Stimulated activated CD8-positive, alpha-beta memory T cell treated with anti-CD3 and anti-CD28 coated beads, Interleukin-4, amount 100 ng/mL, for 1 hour (primary cell): ENCODE measurements around the gene CNPY2.
A peak's percentile ranks its signal among the peaks of the same experiment; 100 is the strongest.
"Not testable (repeated sequence)": the region's sequence is repeated elsewhere in the genome, so short reads cannot be mapped to it uniquely, and the experiment has no call there.

Experiments
- DNase-seq, 2 donors: peaks; one replicate each; pipeline ENCODE4 v3.0.0-alpha.2; 2020; ENCODE audit warnings: low read depth in 2 of 2, low spot score in 1 of 2

CNPY2 gene

DNA sequence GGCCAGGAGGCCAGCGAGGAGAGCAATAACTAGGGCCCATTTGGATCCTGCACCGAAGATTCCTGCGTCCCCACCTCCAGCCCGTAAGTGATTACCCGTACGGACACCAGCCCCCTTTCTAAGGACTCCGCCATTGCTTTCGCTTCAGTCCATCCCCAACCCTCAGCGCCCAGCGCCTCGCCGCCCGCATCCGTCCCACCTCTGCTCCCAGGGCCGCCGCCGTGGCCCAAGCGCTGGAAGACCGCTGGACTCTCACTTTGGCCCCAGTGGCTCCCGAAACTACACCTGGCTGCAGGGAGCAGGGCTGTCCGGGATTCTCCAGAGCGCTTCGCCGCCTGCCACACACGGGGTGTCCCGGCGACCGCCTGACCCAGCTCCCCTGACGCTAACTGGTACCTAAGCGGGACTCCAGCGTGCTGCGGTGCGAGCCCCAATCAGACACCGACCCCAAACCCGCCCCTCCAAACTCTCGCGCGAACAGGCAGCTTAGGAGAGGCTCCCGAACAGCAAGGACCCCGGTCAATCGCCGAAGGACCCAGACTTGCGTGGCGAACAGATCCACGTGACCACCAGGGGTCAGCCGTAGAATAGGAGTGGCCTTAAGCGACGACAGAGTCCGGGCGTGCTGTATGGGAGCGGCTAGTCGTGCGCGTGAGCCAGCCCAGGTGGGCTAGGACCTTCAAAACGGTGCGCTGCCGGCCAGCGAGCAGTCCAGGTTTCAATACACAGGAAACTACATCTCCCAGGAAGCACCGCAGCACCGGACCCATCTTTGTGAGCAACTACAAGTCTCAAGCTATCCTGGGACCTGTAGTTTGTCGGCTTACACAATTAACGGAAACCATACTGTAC lies at the start of gene CNPY2:
Gene CNPY2 (minus strand): TSS at position 367 of the 852 bp plus-strand sequence. CDS start 771 bp downstream, outside the sequence.
- peak; percentile 81 to 86 for DNase-seq

DNA sequence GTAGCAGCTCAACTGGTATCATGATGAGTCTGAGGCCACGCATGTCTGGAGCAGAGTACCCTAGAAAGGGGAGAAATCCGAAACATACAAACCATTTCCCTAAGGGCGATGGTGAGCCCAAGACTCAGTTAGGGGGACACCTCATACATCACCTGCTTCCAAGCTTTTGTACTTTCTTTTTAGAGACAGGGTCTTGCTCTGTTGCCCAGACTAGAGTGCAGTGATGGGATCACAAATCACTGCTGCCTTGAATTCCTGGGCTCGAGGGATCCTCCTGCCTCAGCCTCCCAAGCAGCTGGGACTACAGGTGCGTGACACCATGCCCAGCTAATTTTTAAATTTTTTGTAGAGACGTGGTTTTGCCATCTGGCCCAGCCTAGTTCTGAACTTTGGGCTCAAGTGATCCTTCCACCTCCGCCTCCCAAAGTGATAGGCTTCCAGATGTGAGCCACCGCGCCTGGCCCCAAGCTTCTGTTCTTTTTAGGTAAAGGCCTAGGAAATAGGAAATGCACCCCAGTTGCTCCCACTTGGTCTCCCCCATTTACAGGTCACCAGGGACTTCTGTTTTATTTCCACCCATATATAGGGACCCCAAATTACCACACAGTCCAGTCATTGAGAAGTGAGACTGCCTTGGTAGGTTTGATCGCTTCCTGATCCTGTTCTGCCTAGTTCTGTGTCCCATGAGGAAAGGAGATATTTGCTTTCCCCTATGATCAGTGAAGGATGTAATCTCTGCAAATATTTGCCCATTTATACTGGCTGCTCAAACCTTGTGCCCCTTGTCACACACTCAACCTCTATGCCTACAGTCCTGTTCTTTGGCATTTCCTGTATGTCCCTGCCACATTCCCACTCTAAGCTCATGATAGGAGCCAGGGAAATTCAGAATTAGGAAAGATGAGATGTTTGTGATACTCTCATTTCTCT lies 46.6 kb upstream of the CNPY2 start, which contains the start of gene APOF:
Gene APOF (minus strand): TSS at position 728 of the 930 bp plus-strand sequence. CDS start 112 bp downstream, at position 616.
- DNase-seq = no peak

DNA sequence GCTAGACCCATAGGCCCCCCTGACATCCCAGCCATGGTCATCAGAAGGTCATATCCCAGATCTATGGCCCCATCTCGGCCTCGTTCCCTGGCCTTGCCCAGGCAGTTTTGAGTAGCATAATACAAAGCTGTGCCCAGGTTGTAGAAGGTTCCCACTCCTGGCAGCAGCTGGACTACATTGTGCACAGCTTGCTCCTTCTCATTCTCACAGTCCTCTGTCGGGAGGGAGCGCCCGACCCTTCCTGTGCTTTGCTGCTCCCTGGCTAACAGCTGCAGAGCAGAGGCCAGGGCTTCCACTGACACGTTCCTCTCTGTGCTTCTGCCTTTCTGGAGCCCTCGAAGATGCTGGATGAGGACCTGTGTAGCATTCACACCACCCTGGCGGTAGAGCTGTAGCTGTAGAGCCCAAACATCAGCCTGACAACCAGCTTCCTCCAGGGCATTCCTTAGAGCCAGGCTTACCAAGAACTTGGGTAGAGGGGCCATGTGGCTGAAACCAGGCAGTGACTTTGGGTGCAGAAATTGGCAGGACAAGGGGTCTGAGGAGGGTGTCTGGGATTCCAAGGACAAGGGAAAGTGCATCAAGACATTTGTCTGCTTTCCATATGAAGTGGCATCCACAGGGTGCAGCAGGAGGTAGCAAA lies 45.8 kb upstream of the CNPY2 start:
- no peak for DNase-seq

DNA sequence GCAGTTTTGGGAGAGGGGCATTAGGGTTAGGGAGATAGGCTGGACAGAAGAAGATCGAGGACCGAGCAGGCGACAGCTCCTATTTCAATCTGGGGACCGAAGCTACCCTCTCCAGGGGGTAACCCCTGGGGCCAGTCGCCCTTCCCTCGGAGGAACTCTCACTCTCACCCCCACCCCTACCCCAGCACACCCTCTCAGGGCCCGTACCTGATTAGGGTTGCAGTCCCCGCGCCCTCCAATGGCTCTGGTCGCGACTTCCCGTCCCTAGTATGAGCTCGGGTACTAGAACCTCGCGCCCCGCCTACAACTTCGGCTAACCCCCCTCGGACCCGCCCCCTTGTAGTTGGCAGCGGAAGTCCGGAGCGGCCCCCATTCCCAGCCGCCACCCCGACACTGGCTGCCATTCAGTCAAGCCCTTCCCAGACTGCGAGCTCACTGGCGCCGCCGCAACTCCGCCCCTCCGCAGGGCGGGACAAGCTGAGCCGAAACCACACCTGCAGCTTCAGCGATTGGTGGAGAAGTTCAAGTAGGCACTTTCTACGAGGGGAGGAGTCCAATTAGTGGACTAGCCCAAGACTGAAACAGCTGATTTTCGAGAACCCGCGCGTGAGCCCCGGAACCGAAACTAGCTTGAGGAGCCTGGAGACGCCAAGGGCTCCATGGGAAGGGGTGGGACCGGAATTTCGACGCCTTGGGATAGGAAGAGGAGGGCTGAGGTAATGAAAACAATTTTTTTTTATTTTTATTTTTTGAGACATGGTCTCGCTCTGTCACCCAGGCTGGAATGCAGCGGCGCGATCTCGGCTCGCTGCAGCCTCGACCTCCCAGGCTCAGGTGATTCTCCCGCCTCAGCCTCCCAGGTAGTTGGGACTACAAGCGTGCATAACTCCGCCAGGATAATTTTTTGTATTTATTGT lies 44.3 kb upstream of the CNPY2 start, which contains the start of gene STAT2:
Gene STAT2 (minus strand): TSS at position 257 of the 917 bp plus-strand sequence. CDS start 3,536 bp downstream, outside the sequence.
- DNase-seq = peak; percentile 96 to 98

DNA sequence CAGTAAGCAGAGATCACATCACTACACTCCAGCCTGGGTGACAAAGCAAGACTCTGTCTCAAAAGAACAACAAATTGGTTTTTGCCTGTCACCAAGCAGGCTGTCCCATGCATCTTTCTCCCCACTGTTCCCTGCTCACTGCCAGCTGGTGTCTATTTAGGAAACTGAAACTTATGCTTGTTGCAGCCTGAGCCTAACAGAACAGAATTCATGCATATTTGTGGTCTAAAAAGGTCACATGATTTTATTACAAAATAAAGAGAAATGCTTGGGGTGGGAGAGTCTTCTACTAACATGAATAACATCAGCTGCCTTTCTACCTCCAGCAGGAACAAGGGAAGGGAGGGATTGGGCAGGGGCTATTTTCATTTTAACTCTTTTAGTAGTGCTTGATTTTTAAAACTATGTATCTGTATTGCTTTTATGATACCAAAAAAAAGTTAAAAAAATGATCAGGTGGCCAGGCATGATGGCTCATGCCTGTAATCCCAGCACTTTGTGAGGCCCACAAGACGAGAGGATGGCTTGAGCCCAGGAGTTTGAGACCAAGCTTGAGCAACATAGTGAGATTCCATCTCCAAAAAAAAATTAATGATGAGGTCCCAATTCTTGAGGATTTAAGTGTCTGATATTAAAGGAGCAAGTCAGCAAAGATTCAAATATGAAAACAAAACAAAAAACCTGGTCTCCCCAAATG lies 43.2 kb upstream of the CNPY2 start:
- DNase-seq = no peak

DNA sequence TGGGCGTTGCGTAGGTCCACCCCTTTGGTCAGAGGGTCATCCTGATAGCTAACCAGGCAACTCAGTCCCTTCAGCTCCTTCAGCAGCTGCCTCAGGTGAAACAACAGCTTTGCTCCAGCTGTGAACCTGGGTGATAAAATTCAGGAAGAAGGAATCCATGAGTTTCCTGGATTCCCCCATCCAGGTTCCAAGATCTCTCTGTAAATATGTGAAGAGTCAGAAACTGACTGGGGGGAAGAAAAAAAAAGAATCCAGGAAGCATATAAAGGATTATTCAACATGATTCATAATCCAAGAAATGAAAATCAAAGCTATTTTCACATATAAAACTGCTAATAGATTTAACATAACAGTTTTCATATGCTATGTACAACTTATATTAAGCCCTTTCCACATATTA lies 35.5 kb upstream of the CNPY2 start:
- no peak for DNase-seq

DNA sequence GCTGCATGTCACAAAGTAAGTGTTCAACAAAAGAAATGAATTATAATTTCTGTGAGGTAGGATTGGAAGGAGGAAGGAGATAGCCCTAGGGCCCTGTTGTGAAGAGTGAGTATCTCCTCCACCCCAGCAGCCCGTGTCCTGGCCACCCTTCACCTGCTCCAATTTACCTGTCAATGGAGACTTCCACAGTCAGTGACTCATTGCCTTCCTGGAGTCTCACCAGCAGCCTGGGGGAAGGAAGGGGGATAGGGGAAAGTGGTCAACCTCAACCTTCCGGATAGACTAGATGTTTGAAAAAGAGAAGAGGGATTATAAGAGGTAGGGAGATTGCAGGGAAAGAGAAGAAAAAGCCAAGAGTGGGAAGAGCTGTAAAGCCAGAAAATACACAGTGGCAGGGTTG lies 34.9 kb upstream of the CNPY2 start:
- DNase-seq = no peak

DNA sequence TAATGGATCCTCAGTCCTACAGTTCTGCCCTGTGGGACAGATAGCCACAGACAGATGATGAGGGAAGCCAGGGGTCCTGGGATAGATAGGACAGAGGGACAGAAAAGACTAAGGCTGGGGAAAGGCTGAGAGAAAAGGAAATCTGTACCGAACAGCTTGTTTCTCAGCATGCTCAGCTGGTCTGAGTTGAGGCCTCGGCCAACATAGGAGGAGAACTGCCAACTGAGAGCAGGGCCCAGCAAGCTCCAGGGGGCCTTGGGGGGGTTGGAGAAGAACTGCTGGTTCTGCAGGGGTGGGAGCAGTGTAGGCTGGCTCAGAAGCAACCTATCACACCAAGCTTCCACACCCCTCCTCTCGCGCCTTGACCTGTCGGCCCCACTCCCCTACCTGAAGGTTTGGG lies 33.0 kb upstream of the CNPY2 start:
- no peak for DNase-seq

DNA sequence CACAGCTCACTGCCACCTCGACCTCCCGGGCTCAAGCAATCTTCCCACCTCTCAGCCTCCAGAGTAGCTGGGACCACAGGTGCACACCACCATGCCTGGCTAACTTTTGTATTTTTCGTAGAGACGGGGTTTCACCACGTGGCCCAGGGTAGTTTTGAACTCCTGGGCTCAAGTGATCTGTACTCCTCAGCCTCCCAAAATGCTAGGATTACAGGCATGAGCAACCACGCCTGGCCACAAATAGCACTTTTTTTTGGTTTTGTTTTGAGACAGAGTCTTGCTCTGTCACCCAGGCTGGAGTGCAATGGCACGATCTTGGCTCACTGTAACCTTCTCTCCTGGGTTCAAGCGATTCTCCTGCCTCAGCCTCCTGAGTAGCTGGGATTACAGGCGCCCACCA lies 31.5 kb upstream of the CNPY2 start:
- not testable (repeated sequence) for DNase-seq

DNA sequence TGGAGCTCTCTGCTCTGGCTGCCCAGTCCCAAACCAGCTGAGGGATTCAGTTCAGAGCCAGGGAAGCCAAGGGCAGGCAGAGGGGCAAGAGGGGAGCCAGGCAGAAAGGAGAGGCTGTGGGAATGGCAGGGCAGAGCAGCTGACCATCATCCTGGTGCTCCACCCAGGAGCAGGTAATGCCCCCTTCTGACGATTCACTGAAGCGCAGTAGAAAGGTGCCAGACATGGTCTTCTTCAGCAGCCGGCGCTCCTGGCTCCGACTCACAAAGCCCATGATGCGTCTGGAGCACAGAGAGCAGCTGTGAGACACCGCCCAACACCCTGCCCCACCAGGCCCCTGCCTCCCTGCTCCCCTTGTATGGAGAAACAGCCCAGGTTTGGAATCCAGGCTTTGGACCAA lies 30.9 kb upstream of the CNPY2 start:
- DNase-seq = no peak

DNA sequence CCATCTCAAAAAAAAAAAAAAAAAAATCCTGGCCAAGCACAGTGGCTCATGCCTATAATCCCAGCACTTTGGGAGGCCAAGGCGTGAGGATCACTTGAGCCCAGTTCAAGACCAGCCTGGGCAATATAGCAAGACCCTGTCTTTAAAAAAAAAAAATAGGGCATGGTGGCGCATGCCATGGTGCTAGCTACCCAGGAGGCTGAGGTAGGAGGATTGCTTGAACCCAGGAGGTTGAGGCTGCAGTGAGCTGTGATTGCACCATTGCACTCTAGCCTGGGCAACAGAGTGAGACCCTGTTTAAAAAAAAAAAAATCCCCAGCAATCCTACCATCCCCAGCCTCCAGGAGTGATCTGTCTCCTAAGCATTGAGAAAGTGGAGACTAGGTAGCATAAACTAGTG lies 26.5 kb upstream of the CNPY2 start:
- DNase-seq = not testable (repeated sequence)

DNA sequence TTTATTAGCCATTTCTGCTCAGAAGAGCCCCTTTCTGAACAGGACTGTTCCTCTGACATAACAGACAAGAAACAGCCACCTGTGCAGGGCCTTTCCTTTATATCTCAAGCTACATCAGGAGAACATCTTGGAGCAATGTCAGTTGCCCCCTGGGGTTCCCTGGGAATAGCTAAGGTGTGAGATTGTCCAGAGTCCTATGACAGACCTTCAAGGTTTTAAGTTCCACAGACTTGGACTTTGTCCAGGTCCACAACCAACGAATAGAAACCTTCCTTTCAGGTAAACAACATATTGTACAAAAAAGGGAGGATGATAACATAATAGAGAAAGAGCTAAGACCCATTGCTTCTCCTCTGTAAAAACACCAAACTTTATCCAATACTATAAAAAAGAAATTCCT lies 25.8 kb upstream of the CNPY2 start:
- no peak for DNase-seq

DNA sequence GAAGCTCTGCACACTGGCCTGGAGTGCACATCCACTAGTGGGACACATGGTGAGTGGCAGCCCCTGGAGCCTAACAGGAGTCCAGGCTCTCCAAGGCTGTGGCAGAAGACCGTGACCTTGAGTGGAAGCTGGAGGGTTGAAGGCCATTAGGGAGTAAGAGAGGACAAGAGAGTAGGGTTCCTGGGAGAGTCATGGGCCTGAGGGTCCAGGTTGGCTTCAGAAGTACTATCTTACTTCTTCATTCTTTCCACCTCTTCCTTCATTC lies 23.3 kb upstream of the CNPY2 start:
- no peak for DNase-seq

DNA sequence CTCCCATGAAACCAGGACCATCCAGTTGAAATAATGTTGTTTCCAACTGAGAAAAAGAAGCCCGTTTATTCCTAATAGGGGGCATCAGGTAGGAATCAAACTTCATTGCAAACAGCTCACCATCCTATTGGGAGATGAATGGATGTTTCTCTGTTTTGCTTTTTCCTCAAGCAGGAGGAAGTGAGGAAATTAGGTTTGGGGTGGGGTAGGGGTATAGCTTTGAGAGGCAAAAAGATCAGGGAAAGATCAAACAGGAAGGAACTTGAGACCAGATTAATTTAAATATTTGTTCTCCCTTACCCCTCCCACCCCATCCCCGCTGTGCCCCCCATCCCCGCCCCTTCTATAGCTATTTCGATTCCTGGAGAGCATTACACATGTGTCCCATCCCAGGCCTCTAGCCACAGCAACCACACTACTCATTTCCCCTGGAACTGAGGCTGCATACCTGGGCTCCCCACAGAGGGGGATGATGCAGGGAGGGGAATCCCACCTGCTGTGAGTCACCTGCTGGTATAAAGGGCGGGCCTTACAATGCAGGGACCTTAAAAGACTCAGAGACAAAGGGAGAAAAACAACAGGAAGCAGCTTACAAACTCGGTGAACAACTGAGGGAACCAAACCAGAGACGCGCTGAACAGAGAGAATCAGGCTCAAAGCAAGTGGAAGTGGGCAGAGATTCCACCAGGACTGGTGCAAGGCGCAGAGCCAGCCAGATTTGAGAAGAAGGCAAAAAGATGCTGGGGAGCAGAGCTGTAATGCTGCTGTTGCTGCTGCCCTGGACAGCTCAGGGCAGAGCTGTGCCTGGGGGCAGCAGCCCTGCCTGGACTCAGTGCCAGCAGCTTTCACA lies 22.7 kb upstream of the CNPY2 start, which contains the start of gene IL23A:
Gene IL23A (plus strand): TSS at position 577 of the 850 bp plus-strand sequence. CDS start 161 bp downstream, at position 738.
- DNase-seq = peak in 1 of 2 donors; percentile 73

DNA sequence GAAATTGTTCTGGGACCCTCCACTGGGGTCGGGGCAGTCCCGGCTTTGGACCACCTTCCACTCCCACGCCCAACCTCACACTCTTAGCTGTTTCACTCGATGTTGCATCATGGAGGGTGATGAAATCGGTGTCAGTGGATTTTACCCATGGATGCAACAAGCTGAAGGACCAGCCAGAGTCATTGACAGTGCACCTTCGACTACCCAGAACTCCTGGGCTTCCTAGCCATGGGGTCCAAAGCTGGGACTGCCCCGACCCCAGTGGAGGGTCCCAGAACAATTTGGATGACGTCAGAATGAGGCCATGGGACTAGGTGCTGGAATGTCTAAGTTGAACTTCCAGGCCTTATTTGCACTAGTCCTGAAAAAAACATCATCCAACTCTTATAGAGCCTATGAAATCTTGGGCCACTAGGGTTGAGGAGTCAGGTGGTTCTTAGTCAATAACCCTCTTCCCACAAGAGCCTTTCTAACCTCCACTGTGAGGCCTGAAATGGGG lies 22.0 kb upstream of the CNPY2 start:
- DNase-seq = no peak

DNA sequence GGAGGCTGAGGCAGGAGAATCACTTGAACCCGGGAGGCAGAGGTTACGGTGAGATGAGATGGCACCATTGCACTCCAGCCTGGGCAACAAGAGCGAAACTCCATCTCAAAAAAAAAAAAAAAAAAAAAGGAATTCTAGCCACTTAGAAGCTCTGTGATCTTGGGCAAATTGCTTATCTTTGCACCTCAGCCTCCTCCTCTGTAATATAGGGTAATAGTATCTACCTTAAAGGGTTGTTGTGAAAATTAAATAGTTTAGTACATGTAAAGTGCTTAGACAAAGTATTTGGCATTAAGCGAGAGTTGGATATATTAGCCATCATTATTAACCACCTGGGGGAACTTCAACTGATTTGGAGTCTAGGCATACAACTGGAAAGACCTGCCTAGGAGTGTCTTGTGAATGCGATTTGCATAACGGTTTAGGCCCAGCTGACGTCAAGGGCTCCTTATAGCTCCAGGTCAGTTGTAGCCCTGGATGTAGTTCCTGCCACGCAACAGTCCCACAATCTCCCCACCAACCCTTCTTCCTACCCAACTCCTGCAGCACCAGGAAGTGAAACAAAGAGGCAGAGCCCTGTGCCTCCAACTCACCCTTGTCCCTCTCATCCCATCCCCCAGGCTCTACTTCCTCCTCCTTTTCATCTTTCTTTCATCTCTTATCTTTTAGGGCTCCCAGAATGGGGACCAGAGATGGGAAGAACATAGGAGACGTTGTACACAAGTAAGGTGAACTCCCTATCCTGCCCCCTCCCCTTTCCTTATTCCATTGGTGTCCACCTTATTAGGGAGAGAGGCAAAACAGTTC lies 20.8 kb upstream of the CNPY2 start:
- DNase-seq = no peak

DNA sequence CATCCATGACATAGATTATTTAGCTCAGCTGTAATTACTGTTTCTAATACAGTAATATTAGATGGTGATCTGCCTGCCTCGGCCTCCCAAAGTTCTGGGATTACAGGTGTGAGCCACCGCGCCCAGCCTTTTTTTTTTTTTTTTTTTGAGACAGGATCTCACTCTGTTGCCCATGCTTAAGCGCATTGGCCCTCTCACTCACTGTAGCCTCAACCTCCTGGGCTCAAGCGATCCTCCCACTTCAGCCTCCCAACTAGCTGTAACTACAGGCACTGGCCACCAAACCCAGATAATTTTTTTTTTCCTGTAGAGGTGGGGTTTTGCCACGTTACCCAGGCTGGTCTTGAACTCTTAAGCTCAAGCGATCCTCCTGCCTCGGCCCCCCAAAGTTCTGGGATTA lies 19.7 kb upstream of the CNPY2 start:
- DNase-seq = not testable (repeated sequence)

DNA sequence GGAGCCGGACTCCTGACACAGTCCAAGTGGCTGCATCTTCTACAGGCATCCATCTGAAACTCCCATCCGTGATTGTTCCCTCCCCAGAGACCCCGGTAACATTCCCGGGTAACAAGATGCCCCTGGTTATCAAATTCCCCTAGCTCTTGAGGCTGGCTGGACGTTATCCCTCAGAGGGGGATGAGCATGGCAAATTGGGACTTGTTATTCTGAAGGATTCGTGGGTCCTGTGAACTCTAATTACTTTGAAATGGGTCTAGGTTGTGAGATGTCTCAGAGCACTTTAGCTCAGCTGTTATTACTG lies 18.7 kb upstream of the CNPY2 start:
- no peak for DNase-seq
